Tibial artery (tissue), 4 donors: Measurements from ENCODE around the gene SUV39H2.

ENCODE experiments used
- DNase-seq, 2 donors: peaks; one replicate each; pipeline ENCODE4 v3.0.0-alpha.2; 2019
- H3K27ac ChIP-seq, 2 donors: fragments of 200-600 bp; sonication (generic) in 1 of 2; 1 replicate in 1 of 2; 2 replicates in 1 of 2; pipeline ENCODE4 v1.5.1; 2018 to 2019; ENCODE audit warnings: mild to moderate bottlenecking in 1 of 2
- H3K27me3 ChIP-seq, 2 donors: fragments of 200-600 bp; sonication (generic) in 1 of 2; one replicate each; pipeline versions ENCODE4 v1.5.1 to v1.6.0; 2016 to 2019
- H3K36me3 ChIP-seq, 3 donors: fragments of 200-600 bp; sonication (generic) in 2 of 3; one replicate each; pipeline ENCODE4 v1.5.1; 2016 to 2019; ENCODE audit warnings: mild to moderate bottlenecking in 2 of 3
- H3K4me1 ChIP-seq, 4 donors: fragments of 200-600 bp; sonication (generic) in 2 of 4; 1 replicate in 3 of 4; 2 replicates in 1 of 4; pipeline ENCODE4 v1.5.1; 2016 to 2019
- H3K4me3 ChIP-seq, 2 donors: fragments of 200-600 bp; sonication (generic) in 1 of 2; 1 replicate in 1 of 2; 2 replicates in 1 of 2; pipeline ENCODE4 v1.5.1; 2018 to 2019; ENCODE audit warnings: mild to moderate bottlenecking in 2 of 2
- H3K9me3 ChIP-seq, 3 donors: fragments of 200-600 bp; sonication (generic) in 1 of 3; one replicate each; pipeline ENCODE4 v1.5.1; 2016 to 2019
- intact Hi-C: fragments of 100-400 bp; cut with DNase I; formaldehyde crosslinking; loops from one replicate; pipeline ENCODE4 v1.15.0; 2023; ENCODE audit warnings: low total_unique reads
- TF ChIP-seq, protein P1 (sequence below), 2 experiments: fragments of 200-600 bp in 1 of 2; fragments of 450-650 bp in 1 of 2; IDR thresholded peaks; one replicate each; pipeline ENCODE4 v1.5.1; 2017 to 2019; ENCODE audit warnings: antibody characterized with exemption in 2 of 2, mild to moderate bottlenecking in 1 of 2, moderate library complexity in 1 of 2

SUV39H2 gene

GRCh38 chr10:14844948-14845347, 33.7 kb upstream of the SUV39H2 start:
- Histone ChIP-seq H3K4me1 (peaks cover 0 to 2% (median under 1%) of the 10 kb centered on the region in 4 donors), H3K27ac (no peak overlapping the region), H3K9me3 (no peaks in the 10 kb centered on the region), H3K4me3 (no peak overlapping the region), H3K36me3 (peaks cover 30 to 62% (median 49%) of the 10 kb centered on the region in 3 donors), H3K27me3 (no peaks in the 10 kb centered on the region)
- TF ChIP-seq, protein P1, sequence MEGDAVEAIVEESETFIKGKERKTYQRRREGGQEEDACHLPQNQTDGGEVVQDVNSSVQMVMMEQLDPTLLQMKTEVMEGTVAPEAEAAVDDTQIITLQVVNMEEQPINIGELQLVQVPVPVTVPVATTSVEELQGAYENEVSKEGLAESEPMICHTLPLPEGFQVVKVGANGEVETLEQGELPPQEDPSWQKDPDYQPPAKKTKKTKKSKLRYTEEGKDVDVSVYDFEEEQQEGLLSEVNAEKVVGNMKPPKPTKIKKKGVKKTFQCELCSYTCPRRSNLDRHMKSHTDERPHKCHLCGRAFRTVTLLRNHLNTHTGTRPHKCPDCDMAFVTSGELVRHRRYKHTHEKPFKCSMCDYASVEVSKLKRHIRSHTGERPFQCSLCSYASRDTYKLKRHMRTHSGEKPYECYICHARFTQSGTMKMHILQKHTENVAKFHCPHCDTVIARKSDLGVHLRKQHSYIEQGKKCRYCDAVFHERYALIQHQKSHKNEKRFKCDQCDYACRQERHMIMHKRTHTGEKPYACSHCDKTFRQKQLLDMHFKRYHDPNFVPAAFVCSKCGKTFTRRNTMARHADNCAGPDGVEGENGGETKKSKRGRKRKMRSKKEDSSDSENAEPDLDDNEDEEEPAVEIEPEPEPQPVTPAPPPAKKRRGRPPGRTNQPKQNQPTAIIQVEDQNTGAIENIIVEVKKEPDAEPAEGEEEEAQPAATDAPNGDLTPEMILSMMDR (IDR thresholded peaks at IDR 0.05), result no peak
- intact Hi-C loops, result no loop called here
- DNase-seq, result no peak

GRCh38 chr10:14852236-14852635, 26.4 kb upstream of the SUV39H2 start:
- TF ChIP-seq, protein P1 (IDR thresholded peaks at IDR 0.05), result no peak
- no peaks in the 10 kb centered on the region for H3K27me3 ChIP-seq
- intact Hi-C loops, result no loop called here
- H3K36me3 ChIP-seq, result peaks cover 7 to 55% (median 51%) of the 10 kb centered on the region in 3 donors
- H3K4me3 ChIP-seq, result no peak overlapping the region
- no peaks in the 10 kb centered on the region for H3K4me1 ChIP-seq
- DNase-seq, result no peak
- no peaks in the 10 kb centered on the region for H3K9me3 ChIP-seq
- H3K27ac ChIP-seq, result no peak overlapping the region

- Histone ChIP-seq H3K27ac (no peak overlapping the region), H3K4me1 (peaks cover 0 to 3% (median 0%) of the 10 kb centered on the region in 4 donors), H3K36me3 (peaks cover 7 to 54% (median 38%) of the 10 kb centered on the region in 3 donors), H3K9me3 (no peaks in the 10 kb centered on the region), H3K27me3 (no peaks in the 10 kb centered on the region), H3K4me3 (no peak overlapping the region)
- TF ChIP-seq, protein P1 (IDR thresholded peaks at IDR 0.05), result no peak
- intact Hi-C loops, result no loop called here
- DNase-seq, result no peak
Measured at GRCh38 chr10:14855453-14855852, 23.2 kb upstream of the SUV39H2 start.

DNA sequence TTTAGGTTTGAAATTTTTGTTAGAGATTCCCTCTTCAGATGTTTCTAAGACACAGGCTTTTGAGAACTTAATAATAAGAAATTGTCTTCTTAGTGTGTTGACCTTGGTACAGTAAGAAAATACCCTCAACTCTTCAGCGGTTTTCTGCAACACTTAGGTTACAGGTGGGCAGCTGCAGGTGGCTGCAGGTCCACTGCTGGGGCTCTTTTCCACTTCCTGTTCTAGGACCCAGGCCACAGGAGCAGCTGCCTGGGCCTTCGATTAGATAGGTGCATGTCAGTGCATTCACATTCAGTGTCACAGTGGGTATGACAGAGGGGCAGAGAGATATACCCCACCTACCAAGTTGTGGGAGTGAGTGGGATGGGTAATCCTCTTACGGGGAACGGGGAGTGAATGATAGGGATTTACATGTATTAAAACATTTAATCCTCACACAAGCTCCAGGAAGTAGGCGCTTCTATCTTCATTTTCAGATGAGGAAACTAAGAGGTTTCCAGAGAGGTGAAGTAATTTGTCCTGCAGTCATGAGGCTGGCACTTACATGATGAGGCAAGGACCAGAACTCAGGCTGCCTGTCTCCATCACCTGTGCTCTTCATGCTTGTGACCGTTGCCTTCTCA, 20.2 kb upstream of the SUV39H2 start:
- TF ChIP-seq, protein P1 (IDR thresholded peaks at IDR 0.05), result no peak
- Histone ChIP-seq H3K27me3 (no peaks in the 10 kb centered on the region), H3K4me1 (peaks cover 0 to 3% (median 0%) of the 10 kb centered on the region in 4 donors), H3K9me3 (no peaks in the 10 kb centered on the region), H3K36me3 (peaks cover 11 to 49% (median 38%) of the 10 kb centered on the region in 3 donors), H3K27ac (no peak overlapping the region), H3K4me3 (no peak overlapping the region)
- intact Hi-C loops, result no loop called here
- DNase-seq, result no peak

DNA sequence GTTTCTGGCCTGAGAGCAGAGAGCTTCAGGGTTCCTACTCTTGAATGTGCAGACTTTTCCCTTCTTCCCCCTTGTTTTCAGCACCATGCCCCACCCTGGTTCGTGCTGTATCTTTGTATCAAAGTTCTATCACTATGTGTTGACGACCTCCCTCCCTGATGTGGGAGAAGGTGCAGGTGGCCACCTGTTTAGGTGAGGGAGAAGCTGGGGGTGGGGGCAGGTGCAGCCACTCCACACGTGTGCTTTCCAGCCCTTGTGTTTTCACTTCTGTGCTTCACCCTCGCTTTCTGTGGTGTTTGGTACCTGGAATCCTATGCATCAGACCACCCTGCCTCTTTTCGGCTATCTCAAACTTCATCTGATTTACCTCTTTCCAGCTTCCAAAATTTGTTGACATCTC, 19.6 kb upstream of the SUV39H2 start:
- DNase-seq, result no peak
- TF ChIP-seq, protein P1 (IDR thresholded peaks at IDR 0.05), result no peak
- H3K4me1 ChIP-seq, result peaks cover 0 to 3% (median 0%) of the 10 kb centered on the region in 4 donors
- H3K27ac ChIP-seq, result no peak overlapping the region
- no peak overlapping the region for H3K4me3 ChIP-seq
- H3K36me3 ChIP-seq, result peaks cover 7 to 48% (median 38%) of the 10 kb centered on the region in 3 donors
- H3K27me3 ChIP-seq, result no peaks in the 10 kb centered on the region
- intact Hi-C loops, result no loop called here
- no peaks in the 10 kb centered on the region for H3K9me3 ChIP-seq
